Stomach (tissue), 4 donors: ENCODE measurements around the gene INVS.

Experiments used
- CTCF ChIP-seq, 7 experiments: fragments of 450-650 bp in 4 of 7; fragments of 200-600 bp in 3 of 7; sonication (generic) in 3 of 7; IDR thresholded peaks; one replicate each; pipeline ENCODE4 v1.5.1; 2016 to 2019; ENCODE audit warnings: antibody characterized with exemption in 7 of 7, control low read depth in 2 of 7, mild to moderate bottlenecking in 1 of 7
- POLR2A ChIP-seq, 4 donors: fragments of 450-650 bp; IDR thresholded peaks; one replicate each; pipeline ENCODE4 v1.6.1; 2016; ENCODE audit warnings: antibody characterized with exemption in 4 of 4, control low read depth in 2 of 4, mild to moderate bottlenecking in 1 of 4, moderate library complexity in 1 of 4
- POLR2AphosphoS5 ChIP-seq, 3 donors: sonication (generic); formaldehyde crosslinking; IDR thresholded peaks; one replicate each; pipeline ENCODE4 v1.6.1; 2016; ENCODE audit warnings: antibody characterized with exemption in 3 of 3

- TF ChIP-seq CTCF (IDR thresholded peaks at IDR 0.05) (no peak), POLR2A (IDR thresholded peaks at IDR 0.05) (no peak), POLR2AphosphoS5 (IDR thresholded peaks at IDR 0.05) (no peak)
These were observed 32.2 kb downstream of the INVS start for GRCh38 chr9:100131216-100131615.
